ENCODE data around the gene COL5A1. TPM values are rescaled to one million over a fixed set of nuclear protein-coding genes. Genes with fewer than 3 reads are reported as not detected.
"Not testable (repeated sequence)": the region's sequence is repeated elsewhere in the genome, so short reads cannot be mapped to it uniquely, and the experiment has no call there.

COL5A1 gene
- total RNA-seq, 1 donor from 2014 or later, result 21.6 TPM

DNA sequence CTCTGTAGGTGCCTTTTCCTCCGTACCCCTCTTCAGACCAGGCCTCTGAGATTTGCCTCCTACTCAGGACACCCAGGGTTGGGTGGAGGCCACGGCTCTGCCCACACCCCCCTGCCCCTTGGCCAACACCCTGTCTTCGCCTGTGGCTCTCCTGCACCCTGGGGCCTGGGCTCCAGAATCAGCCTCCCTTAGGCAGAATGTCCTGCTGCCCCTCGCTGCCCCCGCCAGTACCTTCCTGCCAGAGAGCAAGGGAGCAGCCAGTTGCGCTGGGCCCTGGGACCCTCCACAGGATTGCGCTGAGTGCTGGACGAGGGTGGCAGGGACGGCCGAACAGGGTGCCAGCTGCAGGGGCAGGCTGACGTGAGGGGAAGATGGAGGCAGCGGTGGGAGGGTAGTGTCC is 53.5 kb downstream of the COL5A1 start:
- DNase-seq (ENCODE audit: low spot score), result peak; percentile 49
- intact Hi-C loops (cut with DNase I), result loop anchor here (5.0 kb wide), 1 partner anchor 287 kb away; no protein-coding TSS in a partner anchor

DNA sequence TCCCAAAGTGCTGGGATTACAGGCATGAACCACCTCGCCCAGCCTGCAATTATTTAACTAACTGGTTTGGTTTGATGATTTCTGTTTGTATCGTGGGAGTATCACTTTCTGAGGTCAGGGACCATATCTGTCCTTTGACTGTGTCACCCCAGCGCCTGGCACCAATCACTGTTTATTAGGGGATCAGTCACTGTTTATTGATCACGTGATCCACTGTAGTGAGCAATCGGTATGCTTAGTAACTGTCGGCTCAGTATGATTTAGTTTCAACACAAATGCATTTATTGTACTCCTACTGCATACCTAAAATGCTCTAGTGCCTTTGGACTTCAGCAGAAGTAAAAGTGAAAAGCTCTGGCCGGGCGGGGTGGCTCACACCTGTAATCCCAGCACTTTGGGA is 54.8 kb downstream of the COL5A1 start:
- intact Hi-C loops (cut with DNase I), result loop anchor here (5.0 kb wide), 1 partner anchor 286 kb away; no protein-coding TSS in a partner anchor
- DNase-seq (ENCODE audit: low spot score), result no peak

DNA sequence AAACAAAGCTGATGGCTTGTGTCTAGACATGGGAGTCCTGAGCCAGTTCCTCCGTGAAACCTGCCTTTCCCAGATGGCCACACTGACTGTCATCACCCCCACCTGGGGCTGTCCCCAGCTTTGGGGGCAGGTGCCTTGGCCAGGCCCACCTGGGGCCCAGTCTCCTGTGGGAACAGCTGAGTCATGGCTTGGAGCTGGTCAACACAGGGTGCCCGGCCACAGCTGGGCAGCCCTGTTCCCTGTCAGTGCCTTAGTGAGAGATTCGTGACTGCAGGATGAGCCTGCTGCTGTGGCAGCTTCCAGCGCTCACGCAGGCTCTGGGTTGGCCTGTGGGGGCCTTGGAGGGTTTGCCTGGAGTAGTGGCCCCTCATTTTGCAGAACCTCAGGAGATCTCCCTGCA is 56.5 kb downstream of the COL5A1 start:
- intact Hi-C loops (cut with DNase I), result loop anchor here (2.0 to 5.0 kb wide), 2 partner anchors 41 to 284 kb away; no protein-coding TSS in a partner anchor

DNA sequence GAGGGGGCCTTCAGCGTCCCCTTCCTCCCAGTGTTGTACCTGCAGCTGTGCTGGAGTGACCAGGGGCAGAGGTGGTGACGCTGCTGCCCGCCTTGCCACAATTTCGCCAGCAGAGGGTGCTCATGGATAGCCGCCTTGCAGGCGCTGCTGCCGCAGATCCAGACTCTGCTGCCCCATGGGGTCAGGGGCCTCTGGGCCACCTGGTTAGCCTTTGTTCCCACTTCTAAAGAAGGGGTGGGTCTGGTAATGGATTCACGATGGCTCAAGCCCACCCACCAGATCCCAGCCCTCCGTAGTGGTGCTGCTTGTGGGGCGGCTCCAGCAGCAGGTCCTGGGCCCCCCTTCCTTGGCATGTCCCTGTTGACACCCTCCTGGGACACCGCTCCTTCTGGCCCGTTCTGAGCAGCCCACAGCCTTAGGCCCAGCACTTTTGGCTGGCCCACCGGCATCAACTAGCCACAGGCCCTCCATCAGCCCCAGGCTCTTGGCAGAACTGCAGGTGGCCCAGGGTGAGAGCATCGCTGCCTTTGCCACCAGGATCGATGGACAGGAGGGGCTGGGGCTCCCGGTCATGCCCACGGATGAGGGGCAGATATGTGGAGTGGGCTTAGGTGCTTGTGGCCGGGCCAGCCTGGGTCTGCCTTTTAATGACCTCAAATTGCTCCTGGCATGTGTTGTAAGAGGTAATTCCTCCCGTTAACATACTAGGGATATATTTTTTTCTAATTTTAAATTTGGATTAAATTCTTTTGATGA is 57.2 kb downstream of the COL5A1 start:
- intact Hi-C loops (cut with DNase I), result loop anchor here (2.0 to 5.0 kb wide), 2 partner anchors 40 to 284 kb away; no protein-coding TSS in a partner anchor
- DNase-seq (ENCODE audit: low spot score), result peak; percentile 85

More for the DNA sequence above, 56.5 kb downstream of the COL5A1 start:
- DNase-seq (ENCODE audit: low spot score), result no peak

DNA sequence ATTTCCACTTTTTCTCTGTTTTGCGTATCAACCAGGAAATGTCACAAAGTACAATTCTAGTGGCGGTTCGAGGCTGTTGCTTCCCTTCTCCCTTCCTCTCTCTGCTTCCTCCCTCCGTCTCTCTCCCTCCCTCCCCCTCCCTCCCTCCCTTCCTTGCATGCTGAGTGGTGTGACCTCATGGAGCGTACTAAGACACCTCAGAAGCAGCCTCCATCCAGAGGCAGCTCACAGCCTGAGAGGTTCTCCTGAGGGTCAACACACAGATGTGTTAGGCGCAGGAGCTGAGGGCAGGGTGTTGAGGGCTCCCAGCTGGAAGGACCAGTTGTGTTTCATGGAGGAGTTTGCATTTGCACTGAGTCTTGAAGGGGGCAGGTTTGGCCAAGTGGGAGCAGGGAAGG is 57.7 kb downstream of the COL5A1 start:
- intact Hi-C loops (cut with DNase I), result loop anchor here (2.0 to 5.0 kb wide), 2 partner anchors 39 to 283 kb away; no protein-coding TSS in a partner anchor
- no peak for DNase-seq (ENCODE audit: low spot score)

DNA sequence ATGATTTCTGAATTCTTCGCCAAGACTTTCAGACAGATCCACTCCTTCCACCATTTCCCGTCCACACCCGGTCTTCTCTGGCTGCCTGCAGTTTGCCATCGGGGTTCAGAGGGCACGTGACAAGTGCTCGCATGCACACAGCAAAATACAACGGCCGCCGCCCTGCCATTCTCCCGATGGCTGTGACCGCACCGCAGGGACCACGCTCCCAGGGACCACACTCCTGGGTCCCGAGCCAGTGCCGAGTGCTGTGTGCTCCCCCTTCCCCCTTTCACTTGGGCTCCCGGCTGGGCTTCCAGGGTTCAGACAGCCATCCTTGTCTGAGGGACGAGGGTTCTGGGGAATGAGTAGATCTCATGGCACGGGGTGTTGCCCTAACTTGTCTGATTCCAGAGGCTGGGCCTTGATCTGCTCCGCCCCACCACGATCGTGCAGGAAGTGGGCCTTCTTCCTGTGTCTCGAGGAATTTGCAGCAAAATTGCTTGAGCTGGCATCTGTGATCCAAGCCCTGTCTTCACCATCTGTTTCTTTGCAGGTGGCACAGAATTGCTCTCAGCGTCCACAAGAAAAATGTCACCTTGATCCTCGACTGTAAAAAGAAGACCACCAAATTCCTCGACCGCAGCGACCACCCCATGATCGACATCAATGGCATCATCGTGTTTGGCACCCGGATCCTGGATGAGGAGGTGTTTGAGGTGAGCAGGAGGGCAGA is 59.2 kb downstream of the COL5A1 start:
- intact Hi-C loops (cut with DNase I), result no loop called here

DNA sequence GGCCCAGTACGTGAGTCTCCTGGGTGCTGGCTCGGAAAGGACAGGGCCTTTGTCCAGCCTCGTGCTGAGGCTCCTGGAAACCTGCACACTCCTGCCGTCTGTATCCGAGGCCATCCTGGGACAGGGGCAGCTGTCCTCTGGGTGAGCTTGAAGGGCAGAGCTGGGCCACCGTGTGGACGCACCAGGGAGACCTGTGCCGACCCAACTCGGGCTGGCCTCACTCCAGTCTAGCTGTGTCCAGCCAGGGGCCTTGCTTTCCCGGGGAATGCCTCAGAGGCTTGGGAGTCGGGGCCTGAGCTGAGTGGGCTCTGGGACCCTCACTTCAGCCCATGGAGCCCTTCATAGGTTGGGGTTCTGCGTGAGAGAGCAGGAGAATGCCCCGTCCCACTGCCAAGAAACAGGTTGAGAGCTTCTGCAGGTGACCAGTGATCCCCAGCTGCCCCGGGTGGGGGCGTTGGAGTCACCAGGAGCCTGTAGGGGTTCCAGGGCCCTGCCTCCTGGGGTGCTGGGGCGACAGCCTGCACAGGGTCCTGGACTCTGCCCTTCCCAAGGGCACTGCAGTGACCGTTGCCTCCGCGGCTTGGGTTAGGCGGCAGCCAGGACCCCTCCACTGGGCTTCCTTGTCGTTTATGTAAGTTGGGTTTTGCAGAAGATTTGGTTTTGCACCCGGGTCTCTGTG is 60.1 kb downstream of the COL5A1 start:
- intact Hi-C loops (cut with DNase I), result no loop called here
- no peak for DNase-seq (ENCODE audit: low spot score)

More for the DNA sequence above, 59.2 kb downstream of the COL5A1 start:
- no peak for DNase-seq (ENCODE audit: low spot score)

DNA sequence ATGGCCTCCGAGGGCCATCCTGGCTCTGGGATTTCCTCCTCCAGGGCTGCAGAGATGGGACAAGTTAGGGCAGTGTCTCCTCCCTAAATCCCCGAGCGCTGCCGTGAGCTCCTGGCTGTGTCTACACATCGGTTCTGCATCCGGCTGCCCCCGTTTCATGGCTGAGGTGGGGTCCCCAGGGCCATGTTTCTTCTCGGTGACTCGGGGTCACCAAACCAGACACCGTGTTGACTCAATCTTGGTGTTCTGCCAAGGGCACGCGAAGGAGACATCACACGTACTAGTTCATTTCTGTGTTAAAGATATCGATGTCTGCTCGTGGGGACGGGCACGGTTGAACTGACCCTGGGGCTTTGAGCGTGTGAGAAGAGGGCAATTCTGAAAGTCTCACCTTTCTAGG is 60.7 kb downstream of the COL5A1 start:
- intact Hi-C loops (cut with DNase I), result no loop called here
- no peak for DNase-seq (ENCODE audit: low spot score)

DNA sequence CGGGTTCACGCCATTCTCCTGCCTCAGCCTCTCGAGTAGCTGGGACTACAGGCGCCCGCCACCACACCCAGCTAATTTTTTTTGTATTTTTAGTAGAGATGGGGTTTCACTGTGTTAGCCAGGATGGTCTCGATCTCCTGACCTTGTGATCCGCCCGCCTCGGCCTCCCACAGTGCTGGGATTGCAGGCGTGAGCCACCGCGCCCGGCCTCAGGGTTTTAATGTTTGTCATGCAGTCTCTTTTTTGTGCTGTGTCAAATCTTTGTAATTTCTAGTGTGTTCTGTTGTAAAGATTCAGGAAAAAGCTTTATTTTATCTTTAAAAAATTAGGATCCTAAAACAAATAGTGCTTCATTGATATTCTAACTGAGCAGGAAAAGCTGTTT is 62.1 kb downstream of the COL5A1 start:
- DNase-seq (ENCODE audit: low spot score); intact Hi-C loops (cut with DNase I): not testable (repeated sequence)

DNA sequence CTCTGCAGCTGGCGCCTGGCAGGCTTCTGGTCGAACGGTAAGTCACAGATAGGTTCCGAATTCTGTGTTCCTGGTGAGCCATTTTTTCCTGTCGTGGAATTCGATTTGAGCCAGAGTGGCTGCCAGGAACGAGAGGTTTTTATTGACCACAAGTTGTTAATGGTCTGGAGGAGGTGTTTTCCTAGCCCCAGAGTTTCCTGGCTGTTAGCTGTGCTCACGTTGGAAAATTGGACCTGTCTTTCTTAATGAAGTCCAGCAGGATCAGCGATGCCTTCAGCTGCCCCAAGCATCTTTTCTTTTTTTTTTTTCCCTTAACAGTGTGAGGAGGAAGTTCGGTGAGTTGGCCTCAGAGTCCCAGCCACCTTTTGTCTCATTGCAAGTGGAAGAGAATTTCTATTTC is 62.9 kb downstream of the COL5A1 start:
- no peak for DNase-seq (ENCODE audit: low spot score)
- intact Hi-C loops (cut with DNase I), result no loop called here

DNA sequence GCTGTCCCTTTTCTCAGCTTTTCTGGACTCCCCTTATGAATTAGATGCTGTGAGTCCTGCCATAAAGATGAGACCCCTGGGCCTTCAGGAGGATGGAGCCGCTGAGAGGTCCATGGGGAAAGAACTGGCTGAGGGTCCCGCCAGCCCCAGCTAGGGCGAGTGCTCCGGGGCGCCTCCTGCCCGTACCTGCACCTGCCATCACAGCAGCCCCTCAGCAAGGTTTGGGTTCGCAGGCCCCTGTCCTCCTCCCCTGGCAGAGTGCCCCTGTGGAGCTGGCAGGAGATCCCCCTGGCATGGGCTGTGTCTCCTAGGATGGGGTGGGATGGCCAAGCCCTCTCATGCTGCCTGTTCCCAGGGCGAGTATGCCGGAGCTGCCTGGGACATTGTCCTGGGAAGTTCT is 64.2 kb downstream of the COL5A1 start:
- intact Hi-C loops (cut with DNase I), result no loop called here
- no peak for DNase-seq (ENCODE audit: low spot score)

DNA sequence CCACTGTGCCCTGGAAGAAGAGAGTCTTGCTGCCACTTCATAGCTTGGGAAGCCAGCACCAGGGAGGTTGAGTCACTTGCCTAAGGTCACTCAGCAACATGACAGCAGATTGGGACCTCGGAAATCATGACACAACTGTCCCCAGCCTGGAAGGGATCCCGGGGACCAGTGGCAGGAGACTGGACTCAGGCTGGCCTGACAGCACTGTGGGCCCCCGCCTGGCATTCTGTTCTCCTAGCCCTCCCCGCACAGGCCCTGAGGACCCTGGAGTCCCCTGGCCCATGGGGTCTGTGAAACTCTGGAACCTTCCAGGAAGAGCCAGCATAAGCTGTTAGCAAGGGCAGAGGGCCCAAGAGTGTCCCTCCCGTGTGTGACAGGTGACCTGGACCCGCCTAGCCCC is 64.9 kb downstream of the COL5A1 start:
- intact Hi-C loops (cut with DNase I), result no loop called here
- DNase-seq (ENCODE audit: low spot score), result no peak

DNA sequence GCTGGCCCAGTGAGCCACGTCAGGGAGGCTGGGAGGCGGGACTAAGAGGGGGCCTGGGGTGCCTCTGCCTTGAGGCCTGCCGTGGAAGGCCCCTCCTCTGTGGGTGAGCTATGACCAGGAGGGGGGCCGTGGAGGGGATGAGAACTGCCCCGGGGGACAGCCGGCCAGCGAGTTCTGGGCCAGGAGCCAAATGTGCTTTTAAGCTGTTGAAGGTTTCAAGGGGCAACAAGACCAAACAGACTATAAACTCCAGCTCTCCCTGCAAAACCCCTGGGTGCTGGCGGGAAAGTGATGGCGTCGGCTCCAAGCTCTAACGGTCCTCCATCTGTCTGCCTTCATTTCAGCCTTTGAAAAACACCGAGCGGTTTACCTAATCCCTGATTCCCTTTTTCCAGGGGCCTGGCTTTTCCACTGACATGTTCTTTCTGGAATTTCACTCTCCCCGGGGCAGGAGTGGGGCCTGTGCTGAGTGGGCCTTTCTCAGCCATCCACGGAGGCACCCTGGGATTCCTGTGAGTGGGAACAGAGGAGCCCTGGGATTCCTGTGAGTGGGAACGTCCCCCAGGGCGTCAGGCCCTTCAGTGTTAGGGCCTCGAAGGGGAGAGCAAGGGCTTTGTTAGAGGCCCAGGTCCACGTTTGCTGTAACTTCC is 65.6 kb downstream of the COL5A1 start:
- no peak for DNase-seq (ENCODE audit: low spot score)
- intact Hi-C loops (cut with DNase I), result no loop called here

DNA sequence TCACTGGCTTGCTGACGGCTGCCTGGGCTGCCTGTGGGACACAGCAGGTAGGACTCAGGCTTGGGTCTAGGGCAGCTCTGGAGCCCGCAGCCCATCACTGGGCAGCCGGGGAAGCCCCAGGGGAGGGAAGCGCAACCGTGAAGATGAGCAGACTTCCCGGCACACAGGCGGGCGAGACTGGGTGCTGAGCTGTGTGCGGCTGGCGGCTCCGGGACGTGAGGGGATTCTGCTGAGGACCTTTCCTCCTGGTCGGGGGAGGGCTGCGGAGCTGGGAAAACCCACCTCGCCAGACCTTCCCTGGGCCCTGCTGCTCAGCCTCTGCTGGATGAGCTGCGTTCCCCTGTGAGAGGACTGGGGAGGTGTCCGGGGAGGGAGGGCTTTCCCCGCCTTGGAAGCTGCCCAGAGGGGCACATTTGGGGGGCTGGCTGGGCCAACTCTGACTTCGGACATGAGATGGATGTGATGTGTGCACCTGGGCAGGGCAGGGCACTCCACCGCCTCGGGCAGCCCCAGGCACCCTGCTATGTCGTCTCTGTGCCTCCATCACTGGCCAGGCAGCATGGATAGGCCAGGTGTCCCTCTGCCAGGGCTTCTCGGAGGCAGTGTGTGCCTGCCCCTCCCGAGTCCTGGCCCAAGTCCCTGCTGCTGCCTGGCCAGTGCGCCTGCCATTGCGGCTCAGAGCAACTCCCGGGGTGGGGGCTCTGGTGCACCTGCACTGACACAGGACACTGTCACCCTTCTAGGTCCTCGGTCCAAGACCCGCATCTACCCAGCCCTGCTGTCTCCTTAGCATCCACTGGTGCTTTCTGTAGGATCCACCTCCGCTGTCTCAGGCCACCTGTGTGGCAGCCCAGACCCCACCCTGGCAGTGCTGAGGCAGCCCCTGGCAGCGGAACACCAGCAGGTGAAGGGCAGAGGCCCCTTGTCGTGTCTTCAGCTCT is 66.4 kb downstream of the COL5A1 start:
- intact Hi-C loops (cut with DNase I), result no loop called here

DNA sequence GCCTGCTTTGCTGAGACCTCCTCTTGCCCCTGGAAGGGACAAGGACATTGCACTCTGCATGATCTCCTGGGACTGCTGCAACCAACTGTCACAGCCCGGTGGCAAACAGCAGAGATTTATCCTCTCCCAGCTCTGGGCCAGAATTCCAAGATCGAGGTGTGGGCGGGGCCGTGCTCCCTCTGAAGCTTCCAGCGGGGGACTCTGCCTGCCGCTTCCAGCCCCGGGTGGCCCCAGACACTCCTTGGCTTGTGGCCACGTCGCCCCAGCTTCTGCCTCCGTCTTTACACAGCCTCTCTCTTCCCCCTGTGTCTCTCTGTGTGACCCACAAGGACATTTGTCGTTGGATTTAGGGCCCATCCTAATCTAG is 67.1 kb downstream of the COL5A1 start:
- intact Hi-C loops (cut with DNase I), result no loop called here
- DNase-seq (ENCODE audit: low spot score), result no peak

More for the DNA sequence above, 66.4 kb downstream of the COL5A1 start:
- DNase-seq (ENCODE audit: low spot score), result no peak

DNA sequence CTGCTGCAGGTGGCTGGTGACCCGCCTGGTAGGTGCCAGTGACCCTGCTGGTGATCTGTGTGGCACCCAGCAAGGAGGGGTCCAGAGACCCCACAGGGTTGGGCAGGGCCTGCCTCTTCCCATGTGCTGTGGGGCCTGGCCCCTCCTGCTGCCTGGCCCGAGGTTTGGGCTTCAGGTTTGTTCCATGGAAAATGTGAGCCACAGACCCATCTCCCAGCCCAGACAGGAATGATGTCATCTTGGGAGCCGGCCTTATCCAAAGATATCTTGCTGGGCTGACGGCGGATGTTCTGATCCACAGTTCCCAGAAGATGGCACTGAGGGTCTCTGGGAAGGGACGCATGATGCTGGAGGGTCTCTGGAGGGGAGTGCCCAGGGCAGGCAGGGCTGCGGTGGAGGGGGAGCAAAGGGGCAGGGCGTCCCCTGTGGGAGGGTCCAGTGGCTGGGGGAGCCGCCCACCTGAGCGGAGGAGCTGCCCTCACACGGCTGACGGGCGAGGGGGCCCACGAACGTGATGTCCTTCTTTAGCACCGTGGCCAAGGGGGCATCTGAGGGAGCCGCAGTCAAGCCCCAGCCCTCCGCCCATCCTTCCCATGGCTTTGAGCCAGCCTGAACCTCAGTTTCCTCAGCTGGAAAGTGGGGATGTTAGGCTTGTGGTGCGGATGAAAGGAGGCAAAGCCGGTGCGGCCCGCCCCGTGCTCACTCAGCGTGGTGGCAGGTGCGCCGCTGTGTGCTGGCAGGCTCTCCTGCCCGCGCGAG is 68.1 kb downstream of the COL5A1 start:
- no peak for DNase-seq (ENCODE audit: low spot score)
- intact Hi-C loops (cut with DNase I), result no loop called here

DNA sequence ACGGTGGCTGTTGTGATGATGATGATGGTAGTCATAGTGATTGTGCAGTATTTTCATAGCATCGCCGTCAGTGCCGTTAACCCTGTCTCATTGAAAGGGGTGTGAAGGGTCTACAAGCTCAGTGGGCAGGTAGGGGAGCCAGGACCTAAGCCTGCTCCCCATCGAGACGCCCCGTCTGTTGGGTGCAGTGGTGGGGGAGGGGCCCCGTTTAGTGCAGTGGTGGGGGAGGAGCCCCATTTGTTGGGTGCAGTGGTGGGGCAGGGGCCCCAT is 68.6 kb downstream of the COL5A1 start:
- no peak for DNase-seq (ENCODE audit: low spot score)
- intact Hi-C loops (cut with DNase I), result no loop called here

DNA sequence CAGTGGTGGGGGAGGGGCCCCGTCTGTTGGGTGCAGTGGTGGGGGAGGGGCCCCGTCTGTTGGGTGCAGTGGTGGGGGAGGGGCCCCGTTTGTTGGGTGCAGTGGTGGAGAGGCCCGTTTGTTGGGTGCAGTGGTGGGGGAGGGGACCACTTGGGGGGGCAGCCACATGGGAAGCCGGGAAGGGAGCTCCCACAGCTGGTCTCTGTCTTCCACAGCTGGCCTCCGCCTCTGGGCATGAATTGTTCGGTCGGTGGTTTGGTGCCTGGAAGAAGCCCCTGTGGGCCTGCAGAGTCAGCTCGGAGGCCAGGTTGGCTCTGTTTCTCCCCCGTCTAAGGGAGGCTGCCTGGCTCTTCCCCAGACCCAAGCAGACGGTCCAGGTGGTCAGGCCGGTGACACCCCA is 69.3 kb downstream of the COL5A1 start:
- DNase-seq (ENCODE audit: low spot score), result no peak
- intact Hi-C loops (cut with DNase I), result no loop called here

Data from cardiac septum (tissue), 1 donor.